Retinal pigment epithelial cell (primary cell): ENCODE measurements around the gene PTPRA.

Experiments used
- DNase-seq: peaks from one replicate; pipeline ENCODE4 v3.0.0-alpha.2; 2010; ENCODE audit warnings: low read depth
- H3K4me3 ChIP-seq: 2 replicates; pipeline ENCODE4 v1.5.1; 2011; ENCODE audit warnings: mild to moderate bottlenecking, low read length, control low read depth, moderate library complexity
- TF ChIP-seq, protein P1 (sequence below): conservative IDR thresholded peaks from 2 replicates; pipeline ENCODE4 v1.5.1; 2011; ENCODE audit warnings: low read depth, low read length, control low read depth, inconsistent platforms

The PTPRA gene

DNA sequence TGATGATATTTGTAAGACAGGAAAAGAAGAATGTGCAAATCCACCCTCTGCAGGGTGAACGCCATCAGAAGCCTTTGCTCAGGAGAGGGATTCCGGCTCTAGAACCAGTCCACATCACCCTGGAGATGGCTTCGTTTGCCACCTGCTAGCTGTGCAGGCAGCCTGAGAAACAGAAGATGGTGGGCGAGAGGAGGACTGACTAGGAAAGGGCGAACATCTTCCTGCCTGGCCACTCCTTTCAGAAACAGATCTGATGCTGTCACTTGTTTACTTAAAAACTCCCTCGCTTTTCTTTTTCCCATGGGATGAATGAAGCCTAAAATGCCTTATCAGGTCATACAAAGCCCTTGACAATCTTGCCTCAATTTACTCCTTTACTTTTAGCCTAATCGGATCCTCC, 1.2 kb downstream of the PTPRA start:
- no peak for DNase-seq
- TF ChIP-seq, protein P1, sequence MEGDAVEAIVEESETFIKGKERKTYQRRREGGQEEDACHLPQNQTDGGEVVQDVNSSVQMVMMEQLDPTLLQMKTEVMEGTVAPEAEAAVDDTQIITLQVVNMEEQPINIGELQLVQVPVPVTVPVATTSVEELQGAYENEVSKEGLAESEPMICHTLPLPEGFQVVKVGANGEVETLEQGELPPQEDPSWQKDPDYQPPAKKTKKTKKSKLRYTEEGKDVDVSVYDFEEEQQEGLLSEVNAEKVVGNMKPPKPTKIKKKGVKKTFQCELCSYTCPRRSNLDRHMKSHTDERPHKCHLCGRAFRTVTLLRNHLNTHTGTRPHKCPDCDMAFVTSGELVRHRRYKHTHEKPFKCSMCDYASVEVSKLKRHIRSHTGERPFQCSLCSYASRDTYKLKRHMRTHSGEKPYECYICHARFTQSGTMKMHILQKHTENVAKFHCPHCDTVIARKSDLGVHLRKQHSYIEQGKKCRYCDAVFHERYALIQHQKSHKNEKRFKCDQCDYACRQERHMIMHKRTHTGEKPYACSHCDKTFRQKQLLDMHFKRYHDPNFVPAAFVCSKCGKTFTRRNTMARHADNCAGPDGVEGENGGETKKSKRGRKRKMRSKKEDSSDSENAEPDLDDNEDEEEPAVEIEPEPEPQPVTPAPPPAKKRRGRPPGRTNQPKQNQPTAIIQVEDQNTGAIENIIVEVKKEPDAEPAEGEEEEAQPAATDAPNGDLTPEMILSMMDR, result no peak
- H3K4me3 ChIP-seq, result peak overlapping the region; percentile 91

DNA sequence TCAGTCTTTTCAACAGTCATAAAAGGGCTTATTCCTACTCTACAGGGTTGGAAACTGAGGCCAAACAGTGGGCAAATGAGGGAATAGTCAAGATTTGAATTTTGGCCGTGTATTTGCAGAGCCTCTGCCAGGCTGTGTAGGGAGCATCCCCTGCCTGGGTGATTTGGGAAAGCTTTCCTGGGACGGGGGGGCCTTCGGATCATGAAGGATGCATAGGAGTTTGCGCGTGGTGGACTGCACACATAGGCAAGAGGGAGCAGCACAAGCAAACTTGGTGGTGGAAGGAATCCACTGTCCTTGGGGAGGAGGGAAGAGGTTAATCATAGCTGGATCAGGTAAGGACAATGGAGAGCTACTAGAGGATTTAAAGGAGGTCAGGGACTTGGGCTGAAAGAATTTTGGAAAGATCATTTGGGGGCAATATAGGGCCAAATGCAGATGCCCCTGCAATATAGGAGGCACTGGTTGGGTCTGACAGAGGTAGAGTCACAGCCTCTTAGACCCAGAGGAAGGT, 2.5 kb downstream of the PTPRA start:
- no peak for DNase-seq
- TF ChIP-seq, protein P1, result no peak
- H3K4me3 ChIP-seq, result no peak overlapping the region

DNA sequence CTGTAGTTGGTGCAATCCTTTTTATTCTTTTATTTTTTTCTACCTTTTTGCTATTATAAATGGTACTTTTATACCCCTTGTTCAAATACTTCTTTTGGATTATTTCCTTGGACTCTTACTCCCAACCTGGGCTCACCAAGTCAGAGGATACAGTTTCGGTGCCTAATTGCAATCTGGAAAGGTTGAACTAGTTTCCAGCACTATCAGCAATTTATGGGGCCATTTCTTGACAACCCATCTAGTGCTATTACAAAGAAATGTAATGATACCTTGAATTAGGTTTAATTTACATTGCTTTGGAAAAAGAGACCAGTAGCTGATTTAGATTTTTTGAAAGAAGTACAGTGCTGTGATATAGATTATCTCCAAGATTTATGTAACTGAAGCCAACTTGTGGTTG, 5.2 kb downstream of the PTPRA start:
- TF ChIP-seq, protein P1, result no peak
- DNase-seq, result no peak
- H3K4me3 ChIP-seq, result no peak overlapping the region

DNA sequence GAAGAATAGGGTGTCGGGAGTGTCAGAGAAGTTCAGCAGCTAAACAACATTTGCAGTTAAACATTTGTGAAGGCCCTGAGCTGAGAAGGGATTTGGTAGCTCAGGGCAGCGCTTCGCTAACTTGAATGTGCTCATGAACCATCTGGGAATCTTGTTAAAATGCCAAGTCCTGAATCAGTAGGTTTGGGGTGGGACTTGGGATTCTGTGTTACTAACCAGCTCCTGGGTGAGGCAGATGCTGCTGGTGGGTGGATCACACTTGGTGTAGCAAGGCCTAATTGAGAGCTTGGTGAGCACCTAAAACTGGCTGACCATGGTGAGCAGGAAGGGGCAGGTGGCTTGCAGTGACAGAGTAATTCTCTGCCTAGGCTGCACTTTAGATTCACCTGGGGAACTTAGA, 5.9 kb downstream of the PTPRA start:
- DNase-seq, result no peak
- TF ChIP-seq, protein P1, result no peak
- no peak overlapping the region for H3K4me3 ChIP-seq

DNA sequence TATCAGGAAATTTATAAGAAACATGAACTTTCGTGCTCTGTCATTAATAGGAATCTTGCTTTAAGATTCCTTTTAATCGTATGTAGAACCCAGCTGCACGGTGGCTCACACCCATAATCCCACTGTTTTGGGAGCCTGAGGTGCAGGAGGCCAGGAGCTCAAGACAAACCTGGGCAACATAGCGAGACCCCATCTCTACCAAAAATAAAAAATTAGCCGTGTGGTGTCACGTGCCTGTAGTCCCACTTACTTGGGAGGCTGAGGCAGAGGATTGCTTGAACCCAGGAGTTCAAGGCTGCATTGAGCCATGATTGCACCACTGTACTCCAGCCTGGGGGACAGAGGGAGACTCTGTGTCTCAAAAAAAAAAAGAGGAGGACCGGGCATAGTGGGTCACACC, 7.4 kb downstream of the PTPRA start:
- no peak for DNase-seq
- H3K4me3 ChIP-seq, result no peak overlapping the region
- TF ChIP-seq, protein P1, result no peak

DNA sequence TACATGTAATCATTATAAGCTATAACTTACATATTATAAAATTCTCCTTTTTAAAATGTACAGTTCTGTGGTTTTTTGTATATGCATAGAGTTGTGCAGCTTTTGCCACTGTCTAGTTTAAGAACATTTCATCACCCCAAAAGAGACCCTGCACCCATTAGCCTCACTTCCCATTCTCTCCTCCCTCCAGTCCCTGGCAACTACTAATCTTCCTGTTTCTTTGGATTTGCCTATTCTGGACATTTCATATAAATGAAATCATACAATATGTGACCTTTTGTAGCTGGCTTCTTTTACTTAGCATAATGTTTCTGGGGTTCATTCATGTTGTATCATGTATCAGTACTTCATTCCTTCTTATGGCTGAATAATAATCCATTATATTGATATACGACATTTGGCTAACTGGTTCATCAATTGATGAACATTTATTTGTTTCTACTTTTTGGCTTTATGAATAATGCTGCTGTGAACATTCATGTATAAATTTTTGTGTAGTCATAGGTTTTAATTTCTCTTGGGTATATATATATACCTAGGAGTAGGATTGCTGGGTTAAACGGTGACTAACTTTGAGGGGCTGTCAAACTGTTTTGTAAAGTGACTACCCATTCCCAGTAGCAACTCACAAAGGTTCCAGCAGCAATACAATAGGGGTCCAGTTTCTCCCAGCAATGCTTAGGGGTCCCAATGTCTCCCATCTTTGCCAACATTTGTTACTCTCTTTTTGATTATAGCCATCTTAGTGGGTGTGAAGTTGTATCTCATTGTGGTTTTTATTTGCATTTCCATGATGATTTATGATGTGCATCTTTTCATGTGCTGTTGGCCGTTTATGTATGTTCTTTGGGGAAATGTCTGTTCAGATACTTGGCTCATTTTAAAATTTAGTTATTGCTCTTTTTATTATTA, 10.7 kb downstream of the PTPRA start:
- TF ChIP-seq, protein P1, result no peak
- no peak for DNase-seq
- no peak overlapping the region for H3K4me3 ChIP-seq

DNA sequence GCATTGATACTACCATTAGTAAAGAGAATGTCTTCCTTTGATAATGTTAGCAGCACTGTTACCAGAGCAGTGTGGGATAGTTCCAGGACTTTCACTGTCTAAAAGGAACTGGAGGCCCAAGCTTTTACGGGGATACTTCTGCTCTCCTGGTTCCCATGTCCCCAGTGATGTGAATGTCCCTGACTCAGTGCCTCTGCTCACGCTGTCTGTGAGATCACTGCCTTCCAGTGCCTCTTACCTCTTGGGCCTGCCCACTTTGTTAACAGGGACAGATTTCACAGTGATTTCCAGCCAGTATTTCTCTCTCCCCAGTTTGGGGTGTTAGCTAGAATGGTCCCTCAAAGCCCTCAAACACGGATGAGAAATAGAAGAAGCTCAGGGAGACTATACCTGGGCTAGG, 14.4 kb downstream of the PTPRA start:
- TF ChIP-seq, protein P1, result no peak
- no peak for DNase-seq
- no peak overlapping the region for H3K4me3 ChIP-seq
